Measurements from ENCODE around the gene VWA5B1. TPM values are rescaled to one million over a fixed set of nuclear protein-coding genes. Genes with fewer than 3 reads are reported as not detected.

The VWA5B1 gene
- total and polyA plus RNA-seq, 2 of the 8 experiments (the other 6 are each of a cell fraction or from before 2014, with no cell fraction given): 0.54 to 2.3 TPM

DNA sequence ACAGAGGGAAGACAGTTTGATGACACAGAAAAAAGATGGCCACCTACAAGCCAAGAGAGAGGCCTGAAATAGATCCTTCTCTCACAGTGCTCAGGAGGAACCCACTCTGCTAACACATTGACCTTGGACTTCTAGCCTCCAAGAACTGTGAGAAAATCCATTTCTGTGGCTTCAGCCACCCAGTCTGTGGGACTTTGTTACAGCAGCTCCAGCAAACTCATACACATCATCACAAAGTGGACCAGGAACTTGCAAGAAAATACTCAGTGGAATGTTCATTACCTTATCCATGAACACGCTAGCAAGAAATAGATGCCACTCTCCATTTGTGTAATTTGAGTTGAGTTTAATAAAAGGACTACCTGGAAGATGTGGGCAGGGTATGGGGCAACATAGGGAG is 38.1 kb upstream of the VWA5B1 start:
- H4K5ac ChIP-seq (ENCODE audit: insufficient read length, low read depth, low read length): no peak overlapping the region
- no peaks in the 10 kb centered on the region for H3K79me1 ChIP-seq (ENCODE audit: low read depth, low read length)
- H2AFZ ChIP-seq (ENCODE audit: low read length): no peak overlapping the region
- H4K20me1 ChIP-seq (replicated peaks in 1 of 2; ENCODE audit: control insufficient read depth in 1 of 2, insufficient read depth in 2 of 2, low read length in 2 of 2): no peaks in the 10 kb centered on the region
- 100% methylated on average over 1 of the region's 1 CpG; no CpG with 5 or more reads in 1 of the 2 experiments for WGBS, 2 experiments (ENCODE audit: extremely low coverage in 1 of 2, insufficient coverage in 1 of 2, insufficient read length in 1 of 2, insufficient replicate concordance in 2 of 2, low coverage in 1 of 2, low lambda C conversion rate in 2 of 2, missing lambda C conversion rate in 1 of 2)
- H3K4me2 ChIP-seq (ENCODE audit: insufficient read depth in 1 of 2, low read depth in 2 of 2, low read length in 2 of 2): no peak overlapping the region
- no peak overlapping the region for H2BK12ac ChIP-seq (ENCODE audit: low read depth, low read length)
- H2AK5ac ChIP-seq (ENCODE audit: low read depth, low read length): no peak overlapping the region
- no peak overlapping the region for H3K9ac ChIP-seq (replicated peaks in 1 of 4; ENCODE audit: extremely low read depth in 1 of 4, low read depth in 3 of 4, low read length in 3 of 4)
- no peak overlapping the region for H3K14ac ChIP-seq (ENCODE audit: insufficient read length)
- no peak for DNase-seq (ENCODE audit: low read depth in 1 of 2, low spot score in 2 of 2)
- CTCF ChIA-PET (ENCODE audit: partially characterized antibody): interaction anchor here (1.0 to 1.8 kb wide), 7 partner anchors 9 to 109 kb away, joined by 3 to 7 read pairs (median 5); partner anchors contain the start of gene VWA5B1
- no peaks in the 10 kb centered on the region for H3K79me2 ChIP-seq (ENCODE audit: control insufficient read depth in 1 of 2, insufficient read depth in 2 of 2, low read length in 2 of 2)
- no peak overlapping the region for H2BK120ac ChIP-seq (replicated peaks; ENCODE audit: low read depth, low read length)
- no peak overlapping the region for H4K8ac ChIP-seq (ENCODE audit: extremely low read depth, insufficient read depth, low read length)
- peaks cover 0 to 3% (median 1%) of the 10 kb centered on the region in 4 experiments; a peak in 1 of 7 replicates for H3K4me1 ChIP-seq (replicated peaks in 1 of 4; ENCODE audit: control insufficient read depth in 3 of 4, insufficient read depth in 4 of 4, low read length in 3 of 4)
- H3K9me3 ChIP-seq (ENCODE audit: insufficient read depth in 2 of 2, low read depth in 1 of 2, low read length in 1 of 2): no peaks in the 10 kb centered on the region
- H3K36me3 ChIP-seq (ENCODE audit: control insufficient read depth in 2 of 4, insufficient read depth in 4 of 4, low read length in 3 of 4): no peaks in the 10 kb centered on the region
- POLR2A ChIA-PET (ENCODE audit: partially characterized antibody): no interaction called here
- H4K91ac ChIP-seq (replicated peaks; ENCODE audit: insufficient read length, low read length): no peak overlapping the region
- H2BK20ac ChIP-seq (ENCODE audit: low read length): no peak overlapping the region
- no peak overlapping the region for H2BK15ac ChIP-seq (ENCODE audit: low read length)
- no peak overlapping the region for H3K23ac ChIP-seq (ENCODE audit: insufficient read length)
- H2BK5ac ChIP-seq (ENCODE audit: low read depth, low read length): no peak overlapping the region
- H3K56ac ChIP-seq (replicated peaks; ENCODE audit: insufficient read length, low read depth, low read length): no peak overlapping the region
- no peak overlapping the region for H3K4me3 ChIP-seq (ENCODE audit: extremely low read depth in 1 of 4, insufficient read depth in 2 of 4, low read depth in 3 of 4, low read length in 4 of 4)
- H3K18ac ChIP-seq (ENCODE audit: extremely low read depth, low read length): no peak overlapping the region
- no peak for FAIRE-seq
- H3K23me2 ChIP-seq (ENCODE audit: low read depth, low read length): no peaks in the 10 kb centered on the region
- H3K4ac ChIP-seq (replicated peaks; ENCODE audit: insufficient read length, low read depth, low read length): no peak overlapping the region
- no peak overlapping the region for H3K27ac ChIP-seq (ENCODE audit: low read depth, low read length)
- H3K27me3 ChIP-seq (replicated peaks in 1 of 4; ENCODE audit: control insufficient read depth in 3 of 4, extremely low read depth in 1 of 4, insufficient read depth in 3 of 4, low read length in 3 of 4): no peaks in the 10 kb centered on the region
- no peak for TF ChIP-seq BRCA1 (IDR thresholded peaks at IDR 0.05; ENCODE audit: low read depth, low read length)
- TF ChIP-seq TAF1 (IDR thresholded peaks at IDR 0.05; ENCODE audit: low read depth, low read length): no peak
- no peak for TF ChIP-seq CEBPB (IDR thresholded peaks at IDR 0.05; ENCODE audit: low read depth, low read length)
- TF ChIP-seq SIRT6 (IDR thresholded peaks at IDR 0.05; ENCODE audit: low read length): no peak

Data from H1 (cell line).